Kidney (tissue), 14 donors: Measurements from ENCODE around the gene GART. TPM values are rescaled to one million over a fixed set of nuclear protein-coding genes. Genes with fewer than 3 reads are reported as not detected.
"Not testable (repeated sequence)": the region's sequence is repeated elsewhere in the genome, so short reads cannot be mapped to it uniquely, and the experiment has no call there.

Experiments
- DNase-seq, 5 donors: peaks; one replicate each; pipeline ENCODE4 v3.0.0-alpha.2; 2013 to 2020
- FAIRE-seq: peaks from 2 replicates; lab custom pipeline; 2012; peaks lifted over from hg19 to GRCh38; lab: Jason Lieb, UNC
- H3K27ac ChIP-seq, 2 donors: one replicate each; pipeline ENCODE4 v1.7.0; 2013; ENCODE audit warnings: low read depth in 2 of 2, low read length in 2 of 2, inconsistent platforms in 1 of 2
- H3K27me3 ChIP-seq: one replicate; pipeline ENCODE4 v1.7.1; 2013; ENCODE audit warnings: low read length, inconsistent platforms; ENCODE audit not compliant: control insufficient read depth, insufficient read depth
- H3K36me3 ChIP-seq, 3 donors: one replicate each; pipeline versions ENCODE4 v1.7.0 to v1.7.1; 2013; ENCODE audit warnings: low read length in 3 of 3, control low read depth in 1 of 3, inconsistent platforms in 1 of 3; ENCODE audit not compliant: insufficient read depth in 3 of 3, control insufficient read depth in 2 of 3
- H3K4me1 ChIP-seq, 3 donors: one replicate each; pipeline versions ENCODE4 v1.7.0 to v1.7.1; 2013; ENCODE audit warnings: low read length in 3 of 3, inconsistent platforms in 1 of 3, low read depth in 1 of 3; ENCODE audit not compliant: control insufficient read depth in 2 of 3, insufficient read depth in 2 of 3
- H3K4me3 ChIP-seq, 3 donors: one replicate each; pipeline versions ENCODE4 v1.7.0 to v1.8.1; 2013; ENCODE audit warnings: low read length in 3 of 3, control low read depth in 1 of 3, inconsistent platforms in 1 of 3
- H3K9ac ChIP-seq, 3 donors: one replicate each; pipeline versions ENCODE4 v1.7.0 to v1.7.1; 2013; ENCODE audit warnings: low read length in 3 of 3, control low read depth in 1 of 3, inconsistent platforms in 1 of 3
- H3K9me3 ChIP-seq, 3 donors: one replicate each; pipeline versions ENCODE4 v1.7.0 to v1.7.1; 2013; ENCODE audit warnings: low read length in 3 of 3, control low read depth in 1 of 3, inconsistent platforms in 1 of 3; ENCODE audit not compliant: control insufficient read depth in 2 of 3, insufficient read depth in 1 of 3
- CTCF ChIP-seq: IDR thresholded peaks from 3 replicates; pipeline ENCODE4 v1.5.1; 2012; ENCODE audit warnings: mild to moderate bottlenecking, moderate library complexity, borderline replicate concordance; ENCODE audit not compliant: insufficient read depth; ENCODE audit errors: extremely low read depth
- intact Hi-C: fragments of 100-400 bp; cut with DNase I; formaldehyde crosslinking; loops from one replicate; pipeline ENCODE4 v1.11.1; 2022
- polyA plus RNA-seq: library from polyadenylated mRNA; stranded (reverse); fragments of 350-450 nt; fragmentation: Illumina TruSeq; extraction: RNeasy Lipid Tissue Mini Kit (QIAGEN cat#74804); gene quantifications from one replicate; pipeline ENCODE4 v1.2.3, GENCODE V29; 2014; ENCODE audit warnings: low read depth, low replicate concordance; ENCODE audit not compliant: insufficient read depth
- total RNA-seq: library from RNA; stranded (reverse); fragmentation: NEBNext Ultra II Directional; extraction: Animal tissue kit (Norgen Biotek cat#: 25700); gene quantifications from one replicate; pipeline ENCODE4 v1.2.1, GENCODE V29; 2021
- donor health status: control.
- donor health status: control.
- donor health status: control.
- donor health status: control.
- donor health status: control.
- donor health status: DM: yes; HTN: yes; CAD: no.
- donor health status: Normal renal cell carcinoma (clear cell type).

The GART gene
- total and polyA plus RNA-seq, 2 donors from 2014 or later = 17.5 to 60.9 TPM

GRCh38 chr21:33578959-33579542 lies 37.1 kb upstream of the GART start:
- FAIRE-seq (no peak), DNase-seq (no peak)
- intact Hi-C loops = no loop called here
- TF ChIP-seq CTCF = no peak
- Histone ChIP-seq H3K4me3 (no peak overlapping the region), H3K9me3 (no peaks in the 10 kb centered on the region), H3K36me3 (peaks cover 5 to 16% (median 13%) of the 10 kb centered on the region in 3 donors), H3K9ac (no peak overlapping the region), H3K4me1 (no peaks in the 10 kb centered on the region), H3K27ac (no peak overlapping the region), H3K27me3 (no peaks in the 10 kb centered on the region)

GRCh38 chr21:33578214-33578613 lies 36.3 kb upstream of the GART start:
- DNase-seq (no peak), FAIRE-seq (no peak)
- TF ChIP-seq CTCF = no peak
- Histone ChIP-seq H3K4me1 (no peaks in the 10 kb centered on the region), H3K9ac (no peak overlapping the region), H3K27me3 (no peaks in the 10 kb centered on the region), H3K36me3 (peaks cover 5 to 24% (median 15%) of the 10 kb centered on the region in 3 donors), H3K9me3 (no peaks in the 10 kb centered on the region), H3K4me3 (no peak overlapping the region), H3K27ac (no peak overlapping the region)
- intact Hi-C loops = no loop called here

GRCh38 chr21:33576741-33577141 lies 34.8 kb upstream of the GART start:
- H3K9ac ChIP-seq, intact Hi-C loops, H3K27ac ChIP-seq, H3K4me1 ChIP-seq, H3K9me3 ChIP-seq, H3K27me3 ChIP-seq, H3K4me3 ChIP-seq, FAIRE-seq, DNase-seq: not testable (repeated sequence)
- H3K36me3 ChIP-seq = peaks cover 7 to 35% (median 21%) of the 10 kb centered on the region in 3 donors

- H3K9me3 ChIP-seq = no peaks in the 10 kb centered on the region
- no peak overlapping the region for H3K27ac ChIP-seq
- H3K27me3 ChIP-seq = no peaks in the 10 kb centered on the region
- DNase-seq (no peak), FAIRE-seq (no peak)
- H3K9ac ChIP-seq = no peak overlapping the region
- H3K4me1 ChIP-seq = no peaks in the 10 kb centered on the region
- TF ChIP-seq CTCF = no peak
- no peak overlapping the region for H3K4me3 ChIP-seq
- H3K36me3 ChIP-seq = peaks cover 5 to 58% (median 35%) of the 10 kb centered on the region in 3 donors
- intact Hi-C loops = no loop called here
Observed at GRCh38 chr21:33572350-33572749, 30.4 kb upstream of the GART start.
